Peyer's patch (tissue), 4 donors: ENCODE results near the gene FBLN5.

Source experiments
- POLR2A ChIP-seq, 2 donors: fragments of 450-650 bp; IDR thresholded peaks; one replicate each; pipeline ENCODE4 v1.5.1; 2017; ENCODE audit warnings: antibody characterized with exemption in 2 of 2, mild to moderate bottlenecking in 2 of 2, moderate library complexity in 2 of 2
- TF ChIP-seq, protein P1 (sequence below), 6 experiments: fragments of 450-650 bp in 4 of 6; fragments of 200-600 bp in 2 of 6; sonication (generic) in 1 of 6; IDR thresholded peaks; one replicate each; pipeline ENCODE4 v1.5.1; 2017 to 2019; ENCODE audit warnings: antibody characterized with exemption in 6 of 6, mild to moderate bottlenecking in 3 of 6, moderate library complexity in 1 of 6

DNA sequence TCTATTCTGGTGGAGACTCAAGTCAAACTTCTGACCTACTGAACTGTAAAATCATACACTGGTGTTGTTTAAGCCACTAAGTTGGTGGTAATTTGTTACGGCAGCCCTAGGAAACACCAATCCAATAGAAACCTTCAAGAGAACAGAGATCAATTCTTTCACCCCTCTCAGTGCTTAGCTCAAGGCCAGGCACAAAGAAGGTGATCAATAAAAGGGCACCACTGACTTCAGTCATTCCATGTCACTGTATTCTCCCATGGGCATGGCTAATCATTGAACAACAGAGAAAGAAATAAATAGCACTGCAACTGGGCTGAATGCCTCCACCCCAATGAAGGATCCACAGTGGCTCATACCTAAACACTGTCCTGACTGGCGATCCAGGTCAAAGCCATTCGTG is 7.3 kb downstream of the FBLN5 start:
- TF ChIP-seq POLR2A (IDR thresholded peaks at IDR 0.05): no peak
- TF ChIP-seq, protein P1, sequence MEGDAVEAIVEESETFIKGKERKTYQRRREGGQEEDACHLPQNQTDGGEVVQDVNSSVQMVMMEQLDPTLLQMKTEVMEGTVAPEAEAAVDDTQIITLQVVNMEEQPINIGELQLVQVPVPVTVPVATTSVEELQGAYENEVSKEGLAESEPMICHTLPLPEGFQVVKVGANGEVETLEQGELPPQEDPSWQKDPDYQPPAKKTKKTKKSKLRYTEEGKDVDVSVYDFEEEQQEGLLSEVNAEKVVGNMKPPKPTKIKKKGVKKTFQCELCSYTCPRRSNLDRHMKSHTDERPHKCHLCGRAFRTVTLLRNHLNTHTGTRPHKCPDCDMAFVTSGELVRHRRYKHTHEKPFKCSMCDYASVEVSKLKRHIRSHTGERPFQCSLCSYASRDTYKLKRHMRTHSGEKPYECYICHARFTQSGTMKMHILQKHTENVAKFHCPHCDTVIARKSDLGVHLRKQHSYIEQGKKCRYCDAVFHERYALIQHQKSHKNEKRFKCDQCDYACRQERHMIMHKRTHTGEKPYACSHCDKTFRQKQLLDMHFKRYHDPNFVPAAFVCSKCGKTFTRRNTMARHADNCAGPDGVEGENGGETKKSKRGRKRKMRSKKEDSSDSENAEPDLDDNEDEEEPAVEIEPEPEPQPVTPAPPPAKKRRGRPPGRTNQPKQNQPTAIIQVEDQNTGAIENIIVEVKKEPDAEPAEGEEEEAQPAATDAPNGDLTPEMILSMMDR (IDR thresholded peaks at IDR 0.05): no peak
